Panc1 (cell line): Measurements from ENCODE around the gene DPYSL3. TPM values are rescaled to one million over a fixed set of nuclear protein-coding genes. Genes with fewer than 3 reads are reported as not detected.

Experiments
- ATAC-seq: fragments of 200-7000 bp; cut with Tn5 transposase; 2 replicates; pipeline ENCODE4 v1.9.1; 2020; ENCODE audit warnings: mild to moderate bottlenecking, moderate library complexity
- BruUV-seq: library from RNA; stranded (reverse); fragments of 400-500 nt; replicated peaks from 2 replicates; lab custom pipeline; 2021; lab: Mats Ljungman, UMichigan
- CTCF ChIA-PET: fragments of 300-600 bp; sonication (Branson Sonifier 250); formaldehyde crosslinking; loops from one replicate; lab custom pipeline; 2022; ENCODE audit warnings: antibody characterized with exemption; lab: Charles Lee
- POLR2A ChIA-PET: fragments of 300-600 bp; sonication (Branson Sonifier 250); formaldehyde crosslinking; loops from one replicate; lab custom pipeline; 2022; ENCODE audit warnings: antibody characterized with exemption; lab: Charles Lee
- DNase-seq: peaks from one replicate; pipeline ENCODE4 v3.0.0-alpha.2; 2010; ENCODE audit warnings: low read depth, low spot score
- H3K27ac ChIP-seq: 2 replicates; pipeline ENCODE4 v1.5.1; 2011; ENCODE audit warnings: mild to moderate bottlenecking, low read length, inconsistent platforms
- H3K27me3 ChIP-seq: fragments of 200-500 bp; sonication (Bioruptor generic); 2 replicates; pipeline ENCODE4 v1.6.0; 2014; ENCODE audit warnings: low read length, inconsistent platforms; ENCODE audit not compliant: control insufficient read depth, insufficient read depth
- H3K36me3 ChIP-seq: fragments of 200-500 bp; sonication (Bioruptor generic); 2 replicates; pipeline ENCODE4 v1.5.1; 2014; ENCODE audit warnings: inconsistent platforms, mild to moderate bottlenecking, low read length, moderate library complexity; ENCODE audit not compliant: control insufficient read depth, insufficient read depth
- H3K4me1 ChIP-seq: 2 replicates; pipeline ENCODE4 v1.5.1; 2011; ENCODE audit warnings: inconsistent platforms, mild to moderate bottlenecking, low read length, moderate library complexity; ENCODE audit not compliant: control insufficient read depth, insufficient read depth
- H3K4me3 ChIP-seq, 2 experiments: 2 replicates each; pipeline ENCODE4 v1.5.1; 2011 to 2012; ENCODE audit warnings: low read depth in 2 of 2, low read length in 2 of 2, mild to moderate bottlenecking in 2 of 2, inconsistent platforms in 1 of 2, moderate library complexity in 1 of 2
- H3K9me3 ChIP-seq: fragments of 200-500 bp; sonication (Bioruptor generic); 2 replicates; pipeline ENCODE4 v1.5.1; 2014; ENCODE audit warnings: low read depth, mild to moderate bottlenecking, inconsistent platforms, low read length, moderate library complexity; ENCODE audit not compliant: control insufficient read depth, insufficient read depth
- POLR2AphosphoS5 ChIP-seq: IDR thresholded peaks from 2 replicates; pipeline ENCODE4 v1.6.1; 2012; ENCODE audit warnings: mild to moderate bottlenecking, low read depth, low read length, moderate library complexity
- SIN3A ChIP-seq: IDR thresholded peaks from 2 replicates; pipeline ENCODE4 v1.6.1; 2012; ENCODE audit warnings: low read depth, mild to moderate bottlenecking, low read length, moderate library complexity, borderline replicate concordance; ENCODE audit not compliant: insufficient read depth
- TCF7L2 ChIP-seq: IDR thresholded peaks from 2 replicates; pipeline ENCODE4 v1.6.1; 2011; ENCODE audit warnings: mild to moderate bottlenecking, low read depth, low read length, inconsistent platforms
- in situ Hi-C: cut with HindIII; loops from 2 replicates; pipeline ENCODE4 v1.10.0; 2016; ENCODE audit warnings: low sequenced_read_pairs, low pct_unique_long_range_greater_than_20kb
- intact Hi-C: fragments of 100-400 bp; cut with micrococcal nuclease; formaldehyde crosslinking; loops from one replicate; pipeline ENCODE4 v1.10.0; 2022; ENCODE audit not compliant: unreplicated experiment
- total RNA-seq: library from RNA; stranded (reverse); gene quantifications from one replicate; pipeline ENCODE4 v1.2.1, GENCODE V29; 2021; ENCODE audit not compliant: unreplicated experiment
- TF ChIP-seq, protein P1 (sequence below): fragments of 450-650 bp; IDR thresholded peaks from 2 replicates; pipeline ENCODE4 v1.5.1; 2017; ENCODE audit warnings: mild to moderate bottlenecking
- TF ChIP-seq, protein P2 (sequence below), 2 experiments: IDR thresholded peaks; 2 replicates each; pipeline ENCODE4 v1.6.1; 2011 to 2012; ENCODE audit warnings: low read depth in 2 of 2, control low read depth in 1 of 2, low read length in 1 of 2, mild to moderate bottlenecking in 1 of 2, moderate library complexity in 1 of 2; ENCODE audit not compliant: insufficient read depth in 1 of 2

The DPYSL3 gene
- total RNA-seq, 1 experiment from 2014 or later, result 1.1 TPM

DNA sequence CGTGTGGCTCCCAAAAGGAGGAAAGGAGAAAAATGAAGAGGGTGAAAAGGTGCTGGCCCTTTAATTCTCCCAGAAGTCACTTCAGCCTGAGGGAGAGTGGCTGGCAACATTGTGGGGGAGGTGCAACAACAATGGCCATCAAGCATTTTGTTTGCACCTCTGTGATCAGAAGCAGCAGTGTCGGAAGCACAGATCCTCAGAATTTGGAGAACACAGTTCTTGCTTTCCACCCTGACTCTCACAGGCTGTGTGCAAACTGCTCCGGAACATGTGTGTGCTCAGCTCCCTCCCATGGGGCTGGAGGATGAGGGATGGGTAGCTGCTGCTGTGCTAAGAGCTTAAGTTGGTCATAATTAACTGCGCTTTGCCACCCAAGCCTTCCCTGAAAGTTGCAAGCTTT lies 127.1 kb downstream of the DPYSL3 start:
- no peak for DNase-seq
- no peak for TF ChIP-seq TCF7L2
- TF ChIP-seq, protein P1, sequence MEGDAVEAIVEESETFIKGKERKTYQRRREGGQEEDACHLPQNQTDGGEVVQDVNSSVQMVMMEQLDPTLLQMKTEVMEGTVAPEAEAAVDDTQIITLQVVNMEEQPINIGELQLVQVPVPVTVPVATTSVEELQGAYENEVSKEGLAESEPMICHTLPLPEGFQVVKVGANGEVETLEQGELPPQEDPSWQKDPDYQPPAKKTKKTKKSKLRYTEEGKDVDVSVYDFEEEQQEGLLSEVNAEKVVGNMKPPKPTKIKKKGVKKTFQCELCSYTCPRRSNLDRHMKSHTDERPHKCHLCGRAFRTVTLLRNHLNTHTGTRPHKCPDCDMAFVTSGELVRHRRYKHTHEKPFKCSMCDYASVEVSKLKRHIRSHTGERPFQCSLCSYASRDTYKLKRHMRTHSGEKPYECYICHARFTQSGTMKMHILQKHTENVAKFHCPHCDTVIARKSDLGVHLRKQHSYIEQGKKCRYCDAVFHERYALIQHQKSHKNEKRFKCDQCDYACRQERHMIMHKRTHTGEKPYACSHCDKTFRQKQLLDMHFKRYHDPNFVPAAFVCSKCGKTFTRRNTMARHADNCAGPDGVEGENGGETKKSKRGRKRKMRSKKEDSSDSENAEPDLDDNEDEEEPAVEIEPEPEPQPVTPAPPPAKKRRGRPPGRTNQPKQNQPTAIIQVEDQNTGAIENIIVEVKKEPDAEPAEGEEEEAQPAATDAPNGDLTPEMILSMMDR, result no peak
- no peak for TF ChIP-seq SIN3A
- TF ChIP-seq POLR2AphosphoS5, result no peak
- TF ChIP-seq, protein P2, sequence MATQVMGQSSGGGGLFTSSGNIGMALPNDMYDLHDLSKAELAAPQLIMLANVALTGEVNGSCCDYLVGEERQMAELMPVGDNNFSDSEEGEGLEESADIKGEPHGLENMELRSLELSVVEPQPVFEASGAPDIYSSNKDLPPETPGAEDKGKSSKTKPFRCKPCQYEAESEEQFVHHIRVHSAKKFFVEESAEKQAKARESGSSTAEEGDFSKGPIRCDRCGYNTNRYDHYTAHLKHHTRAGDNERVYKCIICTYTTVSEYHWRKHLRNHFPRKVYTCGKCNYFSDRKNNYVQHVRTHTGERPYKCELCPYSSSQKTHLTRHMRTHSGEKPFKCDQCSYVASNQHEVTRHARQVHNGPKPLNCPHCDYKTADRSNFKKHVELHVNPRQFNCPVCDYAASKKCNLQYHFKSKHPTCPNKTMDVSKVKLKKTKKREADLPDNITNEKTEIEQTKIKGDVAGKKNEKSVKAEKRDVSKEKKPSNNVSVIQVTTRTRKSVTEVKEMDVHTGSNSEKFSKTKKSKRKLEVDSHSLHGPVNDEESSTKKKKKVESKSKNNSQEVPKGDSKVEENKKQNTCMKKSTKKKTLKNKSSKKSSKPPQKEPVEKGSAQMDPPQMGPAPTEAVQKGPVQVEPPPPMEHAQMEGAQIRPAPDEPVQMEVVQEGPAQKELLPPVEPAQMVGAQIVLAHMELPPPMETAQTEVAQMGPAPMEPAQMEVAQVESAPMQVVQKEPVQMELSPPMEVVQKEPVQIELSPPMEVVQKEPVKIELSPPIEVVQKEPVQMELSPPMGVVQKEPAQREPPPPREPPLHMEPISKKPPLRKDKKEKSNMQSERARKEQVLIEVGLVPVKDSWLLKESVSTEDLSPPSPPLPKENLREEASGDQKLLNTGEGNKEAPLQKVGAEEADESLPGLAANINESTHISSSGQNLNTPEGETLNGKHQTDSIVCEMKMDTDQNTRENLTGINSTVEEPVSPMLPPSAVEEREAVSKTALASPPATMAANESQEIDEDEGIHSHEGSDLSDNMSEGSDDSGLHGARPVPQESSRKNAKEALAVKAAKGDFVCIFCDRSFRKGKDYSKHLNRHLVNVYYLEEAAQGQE (IDR thresholded peaks at IDR 0.05; ENCODE audit: insufficient read depth in 1 of 2, low read depth in 2 of 2, low read length in 1 of 2), result no peak
- H3K36me3 ChIP-seq, result no peaks in the 10 kb centered on the region
- ChIA-PET POLR2A (no interaction called here), CTCF (no interaction called here)
- no peak overlapping the region for H3K4me3 ChIP-seq
- no TSS peak for BruUV-seq
- no peak overlapping the region for H3K27ac ChIP-seq
- intact Hi-C loops, result no loop called here
- no peaks in the 10 kb centered on the region for H3K27me3 ChIP-seq
- in situ Hi-C loops, result no loop called here
- no peaks in the 10 kb centered on the region for H3K9me3 ChIP-seq
- no peak for ATAC-seq
- no peaks in the 10 kb centered on the region for H3K4me1 ChIP-seq

- in situ Hi-C loops (no loop called here), intact Hi-C loops (no loop called here)
- Histone ChIP-seq H3K36me3 (no peaks in the 10 kb centered on the region), H3K27me3 (no peaks in the 10 kb centered on the region), H3K4me1 (no peaks in the 10 kb centered on the region), H3K4me3 (no peak overlapping the region), H3K27ac (no peak overlapping the region), H3K9me3 (no peaks in the 10 kb centered on the region)
- no TSS peak for BruUV-seq
- POLR2A ChIA-PET, result no interaction called here
- CTCF ChIA-PET, result no interaction called here
- ATAC-seq (no peak), DNase-seq (no peak)
- TF ChIP-seq, protein P1, result no peak
- TF ChIP-seq TCF7L2, result no peak
- TF ChIP-seq, protein P2 (IDR thresholded peaks at IDR 0.05; ENCODE audit: insufficient read depth in 1 of 2, low read depth in 2 of 2, low read length in 1 of 2), result no peak
- TF ChIP-seq POLR2AphosphoS5, result no peak
- no peak for TF ChIP-seq SIN3A
These were observed 128.3 kb downstream of the DPYSL3 start for GRCh38 chr5:147381555-147381954.
